ENCODE data around the gene TRPM1.

The TRPM1 gene

DNA sequence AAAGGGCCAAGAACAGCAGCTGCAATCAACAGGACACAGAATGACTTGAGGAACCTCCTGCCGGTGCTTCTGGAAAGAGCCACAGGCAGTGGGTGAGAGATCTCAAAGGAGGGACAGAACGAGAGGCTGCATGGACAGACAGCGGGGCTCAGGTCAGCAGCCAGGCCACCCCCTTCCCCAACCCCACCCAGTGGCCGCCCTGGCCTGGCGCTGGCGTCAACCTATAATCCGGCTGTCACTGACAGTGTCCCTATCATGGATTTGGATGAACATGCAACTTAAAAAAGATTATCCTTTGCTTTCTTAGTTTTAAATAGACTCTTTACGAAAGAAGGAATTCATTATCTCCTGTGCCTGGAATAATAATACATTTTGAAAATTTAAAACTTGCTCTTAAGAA is 54.1 kb downstream of the TRPM1 start:
- no peak for DNase-seq

DNA sequence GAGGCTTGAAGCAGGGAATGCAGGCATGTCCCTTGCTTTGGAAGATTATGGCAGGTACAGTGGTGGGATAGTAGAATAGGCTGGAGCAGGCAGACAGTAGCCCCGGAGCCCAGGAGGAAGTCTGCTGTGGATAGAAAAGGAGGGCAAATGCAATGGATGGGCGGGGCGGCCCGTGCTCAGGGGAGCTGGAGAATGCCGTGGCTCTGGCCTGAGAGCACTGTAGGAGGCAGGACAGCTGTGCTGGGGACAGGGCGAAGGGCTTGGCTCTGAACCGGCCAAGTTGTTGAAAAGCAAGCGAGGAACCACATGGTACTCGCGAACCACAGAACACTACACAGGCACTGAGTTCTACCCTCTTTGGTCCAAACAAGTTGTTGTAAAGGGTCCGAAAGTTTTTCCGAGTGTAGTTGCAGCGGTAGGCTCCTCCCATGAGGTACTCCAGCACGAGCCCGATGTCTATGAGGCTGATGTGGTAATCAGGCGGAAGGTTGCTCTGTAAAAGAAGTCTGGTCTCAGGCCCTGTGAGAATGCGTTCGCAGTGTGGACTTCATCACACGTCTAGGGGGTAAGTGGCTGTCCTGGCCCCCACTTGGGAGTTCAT is 54.7 kb downstream of the TRPM1 start:
- no peak for DNase-seq

DNA sequence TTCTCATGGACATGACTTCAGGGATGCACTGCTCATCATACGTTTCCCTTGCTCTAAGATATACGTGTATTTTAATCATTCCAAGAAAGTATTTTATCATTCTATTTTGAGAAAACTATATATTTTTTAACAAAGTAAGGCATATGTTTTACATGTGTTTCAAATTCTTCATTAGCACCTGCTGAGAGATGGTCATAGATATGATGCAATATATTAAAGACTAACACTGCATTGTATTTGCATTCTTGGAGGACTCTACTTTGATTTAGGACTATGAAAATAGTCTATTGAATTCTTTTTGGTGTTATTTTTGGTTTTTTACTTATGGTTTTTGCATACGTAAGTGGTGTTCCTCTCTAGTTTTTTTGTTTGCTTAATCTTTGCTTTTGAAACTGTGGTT is 55.9 kb downstream of the TRPM1 start:
- DNase-seq: no peak

DNA sequence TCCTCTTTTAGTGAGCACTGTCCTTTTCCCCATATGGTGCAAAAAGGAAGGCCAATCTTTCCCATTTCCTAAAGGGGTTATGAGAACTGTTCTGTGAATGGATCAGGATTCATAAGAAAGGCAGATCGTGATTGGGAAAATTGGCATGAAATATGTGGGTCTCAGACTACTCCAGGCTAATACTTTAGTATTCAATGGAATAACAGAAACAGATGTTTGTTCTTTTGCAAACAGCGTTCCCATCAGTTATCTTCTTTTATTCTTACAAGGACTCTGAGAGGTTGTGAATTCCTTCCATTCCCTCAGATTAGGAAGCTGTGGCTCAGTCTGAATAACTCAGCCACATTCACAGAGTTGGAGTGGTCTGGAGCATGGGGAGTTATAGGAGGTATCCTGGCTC is 58.8 kb downstream of the TRPM1 start:
- DNase-seq: no peak

DNA sequence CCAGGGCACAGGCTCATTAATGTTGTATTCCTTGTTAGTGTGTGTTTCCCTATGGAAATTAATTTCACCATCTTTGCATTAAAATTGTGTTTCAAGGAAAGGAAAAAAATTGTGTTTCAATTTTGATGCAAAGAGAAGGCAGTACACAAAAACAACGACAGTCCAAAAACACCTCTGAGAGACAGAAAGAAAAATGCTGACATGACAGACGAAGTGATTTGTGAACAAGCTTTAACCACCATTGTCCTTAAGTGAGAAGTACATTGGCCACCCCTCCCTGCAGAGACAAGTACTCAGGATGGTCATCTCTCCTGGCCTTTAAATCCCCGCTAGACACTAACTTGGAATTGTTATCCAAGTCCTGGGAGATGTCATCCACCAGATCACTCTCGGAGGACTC is 59.9 kb downstream of the TRPM1 start:
- DNase-seq: no peak

DNA sequence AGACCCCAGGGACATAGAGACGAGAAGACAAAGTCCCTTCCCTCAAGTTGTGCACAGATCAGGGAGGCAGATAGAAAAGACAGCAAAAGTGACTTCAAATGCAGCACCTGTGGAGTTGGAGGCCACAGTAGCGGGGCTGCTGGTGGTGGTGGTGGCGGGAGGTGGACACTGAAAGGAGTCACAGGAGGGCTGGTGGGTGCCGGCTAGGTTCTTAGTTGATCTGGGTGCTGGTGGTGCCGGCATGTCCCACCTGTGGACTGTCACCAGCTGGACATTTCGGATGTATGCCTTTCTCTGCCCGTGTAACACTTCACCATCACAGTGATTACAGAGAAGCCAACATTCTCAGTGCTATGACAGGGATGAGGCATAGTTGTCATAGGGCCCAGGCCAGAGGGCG is 60.9 kb downstream of the TRPM1 start:
- no peak for DNase-seq

DNA sequence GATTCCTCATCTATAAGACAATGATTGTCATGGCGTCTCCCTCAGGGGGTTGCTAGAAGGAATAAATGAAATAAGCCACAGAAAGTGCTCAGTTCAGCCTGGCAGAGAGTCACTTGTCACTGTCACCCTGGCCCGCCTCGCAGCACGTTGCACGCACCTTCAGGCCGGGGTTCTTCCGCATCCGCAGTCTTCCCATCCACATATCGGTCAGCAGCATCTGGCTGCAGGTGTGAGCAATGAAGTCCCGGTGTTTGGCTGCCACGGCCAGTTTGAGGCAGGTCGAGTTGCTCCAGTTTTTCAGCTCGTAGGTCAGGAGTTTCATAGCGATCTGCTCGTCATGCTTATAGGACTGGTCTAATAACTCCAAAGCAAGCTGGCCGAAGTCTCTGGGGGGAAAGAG is 61.6 kb downstream of the TRPM1 start:
- DNase-seq: no peak

DNA sequence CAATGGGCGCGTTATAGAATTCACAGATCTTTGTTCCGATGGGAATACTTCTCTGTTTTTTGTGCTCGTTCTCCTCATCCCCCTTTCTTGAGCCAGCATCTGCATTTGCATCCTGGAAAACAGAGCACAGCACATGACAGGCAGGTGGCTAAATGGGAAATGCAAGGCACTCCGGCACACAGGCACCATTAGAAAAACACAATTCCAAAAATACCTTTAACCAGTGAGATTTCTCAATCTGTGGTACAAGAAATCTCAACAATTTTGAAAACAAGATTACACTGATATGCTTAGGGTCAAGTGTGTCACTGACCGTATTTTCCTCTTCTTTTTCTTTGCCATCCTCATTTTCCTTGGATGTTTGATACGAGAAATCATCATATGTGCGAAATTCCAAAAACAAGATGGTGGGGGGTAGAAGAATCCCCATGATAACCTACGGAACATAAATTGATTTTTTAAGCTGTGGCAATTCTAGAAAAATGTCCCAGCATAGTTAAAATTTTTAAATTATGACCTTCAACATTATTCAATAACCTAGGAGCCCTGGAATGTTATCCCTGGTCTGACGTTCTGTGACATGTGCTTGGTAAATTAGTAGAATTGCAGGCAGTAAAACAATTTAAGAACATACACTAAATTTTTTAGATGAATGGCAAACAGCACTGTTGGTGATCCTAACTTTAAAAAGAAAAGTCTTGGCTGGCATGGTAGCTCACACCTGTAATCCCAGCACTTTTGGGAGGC is 63.6 kb downstream of the TRPM1 start:
- no peak for DNase-seq

DNA sequence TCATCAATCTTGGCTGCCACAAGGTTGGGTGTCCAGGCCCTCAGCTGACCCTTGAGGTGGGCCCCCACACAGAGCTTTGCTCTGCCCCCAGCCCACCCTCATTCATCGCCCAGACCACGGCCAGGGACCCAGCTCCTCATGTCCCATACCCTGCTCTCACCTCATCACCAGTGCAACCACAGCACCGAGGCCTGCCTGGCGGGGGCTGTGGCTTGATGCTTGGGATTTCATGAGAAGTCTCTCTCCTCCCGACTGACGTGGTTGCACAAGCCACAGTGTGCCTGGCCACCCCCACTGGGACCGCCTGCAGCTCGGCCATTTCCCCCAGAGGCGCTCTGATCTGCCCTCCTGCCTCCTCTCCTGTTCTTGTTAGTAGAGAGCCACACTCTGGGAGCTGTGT is 64.7 kb downstream of the TRPM1 start:
- DNase-seq: no peak

DNA sequence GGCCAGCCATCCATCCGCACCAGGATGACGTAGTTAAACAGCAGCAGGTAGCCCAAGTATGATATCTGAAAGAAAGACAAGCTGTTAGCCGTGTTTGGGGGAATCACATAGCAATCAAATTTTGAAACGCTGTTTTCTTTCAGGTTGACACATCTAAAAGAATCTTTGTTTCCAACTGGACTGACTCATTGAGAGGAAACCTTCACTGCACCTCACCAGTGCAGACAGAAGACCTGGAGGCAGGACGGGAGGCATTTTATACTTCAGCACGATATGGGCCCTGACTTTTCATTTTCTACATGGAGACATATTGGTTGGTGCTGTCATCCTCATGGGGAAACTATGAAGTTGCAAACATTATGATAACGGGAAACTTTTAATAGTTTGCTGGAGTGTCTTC is 65.9 kb downstream of the TRPM1 start:
- no peak for DNase-seq

DNA sequence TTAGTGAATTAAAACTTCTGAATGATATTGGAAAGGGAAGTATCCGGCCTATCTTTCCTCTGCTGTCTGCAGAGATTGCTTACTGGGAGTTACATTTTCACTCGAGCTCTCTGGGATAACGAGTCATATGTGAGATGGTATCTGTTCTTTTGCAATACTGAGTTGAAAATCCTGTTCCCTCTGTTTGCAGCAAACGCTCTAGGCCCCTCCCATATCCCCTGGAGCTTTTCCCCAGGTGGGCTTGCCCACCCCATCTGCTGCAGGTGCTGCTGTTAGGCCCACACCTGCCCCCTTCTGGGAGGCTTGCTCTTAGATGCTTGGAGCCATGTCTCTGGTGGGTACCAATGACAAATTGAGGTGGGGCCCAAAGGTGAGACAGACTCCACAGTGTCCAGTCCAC is 67.4 kb downstream of the TRPM1 start:
- no peak for DNase-seq

DNA sequence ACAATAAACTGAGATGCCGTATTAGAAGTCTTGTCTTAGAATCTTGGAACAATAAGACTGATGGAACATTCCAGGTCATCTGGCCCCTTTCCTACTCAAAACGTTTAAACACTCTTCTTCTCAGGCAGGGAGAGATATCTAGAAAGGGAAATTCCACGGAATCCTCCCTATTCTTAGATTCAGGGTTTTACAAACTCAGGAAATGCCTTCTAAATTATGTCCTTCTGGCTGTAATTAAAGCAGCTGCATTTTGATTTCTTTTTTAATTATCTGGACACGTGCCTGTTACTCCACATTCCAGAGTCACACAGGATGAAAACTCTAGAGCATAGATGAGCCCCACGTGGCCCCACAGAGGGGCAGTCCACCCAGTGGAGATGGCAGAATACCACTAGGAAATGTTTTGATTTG is 68.6 kb downstream of the TRPM1 start:
- no peak for DNase-seq

DNA sequence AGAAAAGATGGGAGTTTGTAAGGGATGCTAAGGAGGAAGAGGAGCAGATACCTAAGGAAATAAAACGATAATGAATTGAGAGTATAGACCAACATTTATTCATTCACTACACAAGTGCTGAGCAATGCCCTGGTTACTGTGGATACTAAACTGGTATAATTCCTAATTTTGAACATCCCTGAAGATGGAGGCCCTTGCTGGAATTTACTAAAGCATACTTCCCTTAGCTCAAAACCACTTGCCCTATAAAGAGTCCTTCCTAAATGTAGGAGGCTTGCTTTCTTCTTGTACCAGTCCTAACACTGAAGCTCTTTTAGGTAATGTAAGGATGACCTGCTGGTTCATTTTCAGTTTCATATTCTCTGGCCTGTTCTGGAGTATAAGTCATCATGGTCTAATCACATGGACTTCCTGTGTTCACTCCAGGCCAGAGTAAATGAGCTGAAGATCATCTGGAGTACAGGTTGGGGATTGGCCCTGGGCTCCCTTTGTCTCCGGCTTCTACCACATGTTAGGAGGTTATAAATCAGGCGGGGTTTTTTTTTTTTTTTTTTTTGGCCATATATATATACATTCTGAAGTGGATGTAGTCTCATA is 70.0 kb downstream of the TRPM1 start:
- DNase-seq: peak in 1 of 4 experiments; percentile 13

DNA sequence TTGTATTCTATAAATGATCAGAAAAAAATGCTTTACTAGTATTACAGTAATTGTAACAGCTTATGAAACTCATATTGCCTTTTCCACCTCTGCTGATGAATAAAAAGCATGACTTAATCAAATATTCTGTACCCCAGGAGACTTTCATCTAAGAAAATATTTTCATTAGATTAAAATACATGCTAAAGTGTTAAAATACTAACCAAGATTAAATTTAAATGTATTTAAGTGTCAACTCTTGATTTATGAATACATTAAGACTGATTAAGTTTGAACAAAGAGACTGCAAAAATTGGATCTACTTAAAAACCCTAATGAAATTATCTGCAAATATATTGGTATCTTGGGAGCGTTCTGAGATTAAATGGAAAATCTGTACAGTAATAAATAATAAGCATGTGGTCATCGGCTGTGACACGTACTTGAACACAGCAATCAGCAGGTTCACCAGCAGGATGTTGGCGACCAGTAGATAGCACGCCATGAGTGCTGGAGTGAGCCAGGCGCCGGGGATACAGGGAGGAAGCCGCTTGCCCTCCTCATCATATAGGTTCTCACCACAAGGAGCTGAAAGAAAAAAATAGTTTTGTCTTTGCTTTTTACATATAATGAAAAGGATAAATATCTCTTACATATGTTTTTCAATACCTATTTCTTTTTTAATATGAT is 73.5 kb downstream of the TRPM1 start:
- DNase-seq: no peak

DNA sequence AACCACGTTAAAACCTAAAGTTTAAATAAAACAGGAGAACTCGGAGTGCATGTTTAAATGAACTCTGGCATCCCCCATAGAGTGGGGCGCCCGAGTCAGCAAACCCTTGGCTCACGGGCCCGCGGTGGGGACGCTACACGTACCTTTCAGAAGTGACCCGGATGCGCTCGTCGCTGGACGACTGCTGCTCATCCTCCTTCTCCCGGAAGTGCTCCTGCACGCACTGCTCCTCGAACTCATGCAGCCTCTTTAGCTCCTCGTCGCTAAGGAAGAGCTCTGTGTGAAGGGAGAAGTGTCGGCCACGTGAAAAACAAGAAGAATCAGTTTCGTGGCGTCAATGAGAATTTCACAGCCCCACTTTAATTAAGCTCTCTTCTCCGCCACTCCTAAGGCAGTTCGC is 75.5 kb downstream of the TRPM1 start:
- DNase-seq: no peak

DNA sequence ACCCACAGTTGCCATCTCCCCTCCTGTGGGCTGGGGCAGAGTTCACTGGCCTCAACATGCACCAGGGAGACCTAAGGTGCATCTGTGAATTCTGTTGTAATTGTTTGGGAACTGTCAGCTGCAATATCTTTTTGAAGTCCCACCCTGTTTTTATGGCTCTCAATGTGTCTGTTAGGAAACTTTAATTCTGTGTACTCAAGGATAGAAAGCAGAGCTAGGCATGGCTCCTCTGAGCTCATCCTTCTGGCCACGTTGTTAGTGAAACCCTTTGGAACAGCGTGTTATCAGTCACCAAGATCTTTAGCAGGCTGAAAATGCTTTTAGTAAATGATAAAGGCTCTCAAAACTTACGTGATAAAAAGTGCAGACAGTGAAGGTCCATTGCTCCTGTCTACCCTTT is 76.5 kb downstream of the TRPM1 start:
- DNase-seq: no peak

DNA sequence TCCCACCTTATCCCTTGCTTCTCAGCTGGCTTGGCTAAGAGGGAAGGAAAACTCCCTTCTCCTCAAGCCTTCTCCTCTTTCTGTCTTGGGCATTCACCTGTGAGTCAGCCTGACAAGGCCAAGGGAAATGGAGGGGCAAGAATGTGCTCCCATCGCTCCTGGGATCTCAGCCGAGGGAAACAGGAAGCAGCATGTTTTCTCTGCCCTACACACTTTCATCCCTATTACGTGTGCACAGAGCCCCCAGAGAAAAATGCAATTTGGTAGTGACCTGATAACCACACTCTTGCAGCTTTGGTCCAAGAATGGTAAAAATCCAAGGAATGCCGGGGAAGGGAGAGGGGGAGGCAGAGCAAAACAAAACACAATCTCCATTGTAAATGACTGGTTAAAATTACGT is 77.2 kb downstream of the TRPM1 start:
- no peak for DNase-seq

DNA sequence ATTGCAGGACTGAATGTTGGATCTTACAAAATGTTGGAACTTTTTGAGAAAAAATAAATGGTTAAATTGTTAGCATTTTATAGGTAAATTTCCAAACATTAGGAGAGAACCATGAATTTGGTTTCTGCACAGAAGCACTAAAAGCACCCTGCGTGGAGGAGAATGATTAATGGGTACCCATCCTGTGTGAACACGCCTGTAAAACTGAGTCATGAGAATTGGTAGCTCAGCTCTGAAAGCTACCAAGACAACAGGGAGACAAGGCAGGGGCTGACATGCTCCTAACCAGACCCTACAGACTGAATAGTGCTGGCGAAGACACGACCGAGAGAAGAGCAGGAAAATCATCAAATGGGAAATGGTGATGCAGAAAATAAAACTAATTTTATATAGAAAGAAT is 77.7 kb downstream of the TRPM1 start:
- DNase-seq: no peak

DNA sequence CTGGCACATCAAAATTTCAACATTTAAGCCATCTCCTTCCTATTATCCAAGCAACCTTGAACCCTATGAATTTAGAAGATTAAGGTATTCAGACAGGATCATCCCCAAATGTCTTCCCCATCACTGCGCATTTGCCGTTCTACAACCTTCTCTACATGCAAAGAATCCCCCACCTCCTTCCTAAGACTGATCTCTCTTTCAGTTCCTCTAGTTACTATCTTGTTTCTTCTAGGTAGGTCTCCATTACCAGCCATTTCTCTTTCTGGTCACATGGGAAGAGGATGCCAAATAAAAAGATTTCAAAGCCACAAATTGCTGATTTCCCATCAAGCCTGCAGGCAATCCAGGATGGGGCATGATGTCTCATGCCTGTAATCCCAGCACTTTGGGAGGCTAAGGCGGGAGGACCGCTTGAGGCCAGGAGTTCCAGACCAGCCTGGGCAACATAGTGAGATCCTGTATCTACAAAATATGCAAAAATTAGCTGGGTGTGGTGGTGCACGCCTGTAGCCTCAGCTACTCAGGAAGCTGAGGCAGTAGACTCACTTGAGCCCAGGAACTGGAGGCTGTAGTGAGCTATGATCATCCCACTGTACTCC is 80.4 kb downstream of the TRPM1 start:
- DNase-seq: no peak

DNA sequence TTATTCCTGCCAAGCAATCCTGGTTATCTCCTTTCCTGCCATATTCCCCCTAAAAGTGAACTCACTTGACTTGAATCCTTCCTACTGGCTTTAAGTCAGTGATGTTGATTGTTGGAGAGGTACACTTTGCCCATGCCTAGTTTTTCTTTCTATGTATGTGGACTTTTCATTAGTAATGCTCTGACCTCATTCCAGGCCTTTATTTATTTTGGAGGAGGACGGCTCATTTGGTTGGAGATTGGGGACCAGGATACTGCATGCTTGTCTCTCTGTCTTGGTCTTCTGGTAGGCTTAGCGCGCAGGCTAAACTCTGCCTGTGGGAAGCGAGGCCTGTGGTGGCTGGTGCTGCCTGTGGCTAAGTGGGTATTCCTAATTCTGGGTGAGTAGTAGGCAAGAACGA is 81.0 kb downstream of the TRPM1 start:
- no peak for DNase-seq

DNA sequence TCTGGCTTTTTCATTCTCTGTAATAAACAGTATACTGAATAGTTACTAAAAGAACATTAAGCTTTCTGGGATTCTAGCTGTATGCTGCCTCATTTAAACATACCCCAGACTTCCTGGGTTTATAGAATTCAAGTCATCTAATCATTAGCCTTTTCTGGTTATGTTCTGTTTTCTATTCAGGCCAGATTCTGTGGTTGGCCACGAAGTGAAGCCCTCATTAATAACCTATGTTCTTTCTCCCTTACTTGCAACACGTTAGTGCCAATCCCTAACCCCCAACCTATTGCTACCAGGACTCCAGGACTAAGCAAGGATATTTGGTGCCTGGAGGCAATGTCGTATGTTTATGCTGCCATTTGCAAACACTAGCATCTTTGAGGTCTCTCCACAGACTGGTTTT is 81.5 kb downstream of the TRPM1 start:
- DNase-seq: no peak

DNA sequence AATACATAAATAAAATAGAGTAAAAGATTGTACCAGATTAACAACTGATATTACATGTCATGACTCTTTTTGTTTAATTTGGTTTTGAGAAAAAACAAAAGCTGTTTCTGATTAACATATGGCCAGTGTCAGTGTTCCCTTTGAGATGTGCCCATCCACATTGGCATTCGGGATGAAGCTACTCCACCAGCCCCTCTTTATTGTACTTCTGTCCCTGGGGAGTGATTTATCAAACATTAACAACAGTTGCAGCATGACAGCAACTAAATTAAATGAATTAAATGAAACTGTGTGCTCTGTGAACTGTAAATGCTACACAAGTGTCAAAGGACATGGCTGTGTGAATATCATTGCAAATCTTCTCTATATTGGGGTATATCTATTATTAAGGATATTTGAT is 84.2 kb downstream of the TRPM1 start:
- no peak for DNase-seq

DNA sequence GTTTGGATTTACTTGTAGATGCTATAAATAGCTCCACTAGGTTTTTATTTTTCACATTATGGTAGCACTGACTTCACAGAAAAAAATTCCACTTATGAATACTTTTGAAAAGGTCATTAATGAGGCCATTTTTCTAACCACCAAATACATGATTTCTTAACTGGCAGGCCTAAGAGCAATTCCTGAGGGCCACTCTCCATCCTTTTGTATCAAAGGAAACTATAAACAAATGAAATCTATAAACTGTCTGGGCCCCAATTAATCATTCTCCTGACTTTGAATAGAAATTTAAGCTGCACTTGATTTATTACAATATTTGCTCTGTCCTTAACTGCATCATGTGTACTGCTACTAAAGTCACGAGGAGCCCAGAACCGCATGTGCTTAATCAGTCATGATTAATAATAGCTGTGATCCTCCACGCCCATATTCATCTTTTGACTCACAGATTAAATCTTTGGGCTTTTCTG is 85.0 kb downstream of the TRPM1 start:
- no peak for DNase-seq

DNA sequence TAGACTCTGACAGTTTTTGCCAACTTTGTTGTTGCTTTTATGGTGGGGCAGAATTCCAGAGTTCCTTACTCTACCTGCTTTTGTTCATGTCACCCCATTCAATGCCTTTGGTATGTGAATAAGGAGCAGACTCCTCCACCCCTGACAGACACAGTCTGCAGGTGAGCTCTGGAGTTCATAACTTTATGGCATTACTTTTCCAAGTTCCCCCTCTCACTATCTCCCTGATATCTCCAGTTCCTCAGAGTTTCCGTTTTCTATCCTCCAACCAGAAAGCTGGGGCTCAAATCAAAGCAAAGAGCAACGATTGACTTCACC is 87.0 kb downstream of the TRPM1 start:
- DNase-seq: no peak
